IMR-90 (cell line): Measurements from ENCODE around the gene BYSL. TPM values are rescaled to one million over a fixed set of nuclear protein-coding genes. Genes with fewer than 3 reads are reported as not detected.

Experiments used
- ATAC-seq: fragments of 200-7000 bp; cut with Tn5 transposase; 2 replicates; pipeline ENCODE4 v1.9.1; 2020; ENCODE audit warnings: low read depth, mild to moderate bottlenecking, moderate library complexity
- BruUV-seq: library from RNA; stranded (reverse); fragments of 400-500 nt; replicated peaks from 2 replicates; lab custom pipeline; 2021; lab: Mats Ljungman, UMichigan
- CTCF ChIA-PET: fragments of 300-600 bp; formaldehyde crosslinking; extraction: SDS; loops from one replicate; lab custom pipeline; 2021; ENCODE audit warnings: antibody characterized with exemption; lab: Yijun Ruan, JAX
- POLR2A ChIA-PET: fragments of 300-600 bp; sonication (Branson Sonifier 250); formaldehyde crosslinking; loops from one replicate; lab custom pipeline; 2022; ENCODE audit warnings: antibody characterized with exemption; ENCODE audit not compliant: unreplicated experiment; lab: Charles Lee
- DNase-seq: peaks from one replicate; pipeline ENCODE4 v3.0.0; 2013
- H2AFZ ChIP-seq: replicated peaks from 2 replicates; pipeline ENCODE3; 2013; ENCODE audit warnings: low read length, mild to moderate bottlenecking; ENCODE audit not compliant: poor library complexity
- H2AK5ac ChIP-seq: 2 replicates; pipeline ENCODE4 v1.6.1; 2013; ENCODE audit warnings: low read depth, low read length, inconsistent platforms
- H2AK9ac ChIP-seq: replicated peaks from 2 replicates; pipeline ENCODE3; 2013; ENCODE audit warnings: mild to moderate bottlenecking, low read depth, low read length, moderate library complexity; ENCODE audit not compliant: poor library complexity
- H2BK120ac ChIP-seq: 2 replicates; pipeline ENCODE4 v1.6.1; 2013; ENCODE audit warnings: low read depth, low read length, inconsistent platforms
- H2BK15ac ChIP-seq: 3 replicates; pipeline ENCODE4 v1.6.1; 2013; ENCODE audit warnings: low read depth, low read length, inconsistent platforms
- H2BK20ac ChIP-seq: 2 replicates; pipeline ENCODE4 v1.6.1; 2013; ENCODE audit warnings: low read depth, mild to moderate bottlenecking, inconsistent platforms, low read length, moderate library complexity
- H2BK5ac ChIP-seq: 2 replicates; pipeline ENCODE4 v1.6.1; 2013; ENCODE audit warnings: mild to moderate bottlenecking, low read depth, low read length, inconsistent platforms; ENCODE audit not compliant: poor library complexity, severe bottlenecking
- H3K14ac ChIP-seq: replicated peaks from 2 replicates; pipeline ENCODE4 v1.6.1; 2013; ENCODE audit warnings: low read depth, low read length, inconsistent platforms
- H3K18ac ChIP-seq: 2 replicates; pipeline ENCODE4 v1.6.1; 2013; ENCODE audit warnings: low read depth, low read length, control low read depth
- H3K23ac ChIP-seq: 2 replicates; pipeline ENCODE4 v1.6.1; 2013; ENCODE audit warnings: low read depth, low read length, inconsistent platforms
- H3K27ac ChIP-seq: 2 replicates; pipeline ENCODE4 v1.5.1; 2013; ENCODE audit warnings: mild to moderate bottlenecking, control low read depth, low read length; ENCODE audit not compliant: insufficient read depth
- H3K27me3 ChIP-seq: 2 replicates; pipeline ENCODE4 v1.6.1; 2013; ENCODE audit warnings: low read length; ENCODE audit not compliant: control insufficient read depth, insufficient read depth
- H3K36me3 ChIP-seq: 2 replicates; pipeline ENCODE4 v1.6.1; 2013; ENCODE audit warnings: low read length, mixed read lengths; ENCODE audit not compliant: control insufficient read depth, insufficient read depth
- H3K4ac ChIP-seq: 2 replicates; pipeline ENCODE4 v1.6.1; 2013; ENCODE audit warnings: low read depth, low read length, inconsistent platforms
- H3K4me1 ChIP-seq: 2 replicates; pipeline ENCODE4 v1.6.1; 2013; ENCODE audit warnings: low read length, mixed read lengths; ENCODE audit not compliant: control insufficient read depth, insufficient read depth
- H3K4me2 ChIP-seq: 2 replicates; pipeline ENCODE4 v1.6.1; 2013; ENCODE audit warnings: low read depth, mild to moderate bottlenecking, control low read depth, low read length, moderate library complexity
- H3K4me3 ChIP-seq: 2 replicates; pipeline ENCODE4 v1.5.1; 2013; ENCODE audit warnings: low read depth, mild to moderate bottlenecking, control low read depth, low read length, moderate library complexity; ENCODE audit not compliant: insufficient read depth
- H3K56ac ChIP-seq: 2 replicates; pipeline ENCODE4 v1.6.1; 2013; ENCODE audit warnings: low read length, inconsistent platforms; ENCODE audit not compliant: insufficient read depth; ENCODE audit errors: extremely low read depth
- H3K79me1 ChIP-seq, 2 experiments: 2 replicates each; pipeline ENCODE4 v1.6.1; 2013; ENCODE audit warnings: low read length in 2 of 2, inconsistent platforms in 1 of 2, low read depth in 1 of 2
- H3K9ac ChIP-seq: 2 replicates; pipeline ENCODE4 v1.6.1; 2013; ENCODE audit warnings: low read depth, low read length, control low read depth
- H3K9me1 ChIP-seq: 2 replicates; pipeline ENCODE4 v1.6.1; 2013; ENCODE audit warnings: low read length, inconsistent platforms; ENCODE audit not compliant: insufficient read depth
- H3K9me3 ChIP-seq: 2 replicates; pipeline ENCODE4 v1.6.1; 2013; ENCODE audit warnings: low read length; ENCODE audit not compliant: control insufficient read depth, insufficient read depth
- H4K20me1 ChIP-seq: 2 replicates; pipeline ENCODE4 v1.6.1; 2013; ENCODE audit warnings: low read length, inconsistent platforms; ENCODE audit not compliant: insufficient read depth
- H4K5ac ChIP-seq: 2 replicates; pipeline ENCODE4 v1.6.1; 2013; ENCODE audit warnings: mild to moderate bottlenecking, low read depth, low read length, control low read depth
- H4K8ac ChIP-seq, 2 experiments: 2 replicates each; pipeline ENCODE4 v1.6.1; 2013; ENCODE audit warnings: low read depth in 2 of 2, low read length in 2 of 2, control low read depth in 1 of 2, inconsistent platforms in 1 of 2
- H4K91ac ChIP-seq: 2 replicates; pipeline ENCODE4 v1.6.1; 2013; ENCODE audit warnings: low read depth, low read length, inconsistent platforms; ENCODE audit not compliant: insufficient read depth
- MAZ ChIP-seq: IDR thresholded peaks from 2 replicates; pipeline ENCODE4 v1.6.1; 2012; ENCODE audit warnings: low read depth, mild to moderate bottlenecking, low read length, improper control_type of control experiment, moderate library complexity, borderline replicate concordance
- RFX5 ChIP-seq: IDR thresholded peaks from 2 replicates; pipeline ENCODE4 v1.8.0; 2012; ENCODE audit warnings: low read depth, mild to moderate bottlenecking, low read length, moderate library complexity
- WGBS, 2 experiments: methylation state at CpG; one replicate each; pipeline versions ENCODE4 v1.1.5 to v1.1.7; 2013; ENCODE audit warnings: missing lambda C conversion rate in 2 of 2; ENCODE audit not compliant: insufficient read length in 1 of 2; ENCODE audit errors: extremely low coverage in 2 of 2; 5-methylcytosine and 5-hydroxymethylcytosine counted together
- dilution Hi-C: fragments of 300-500 bp; cut with HindIII; formaldehyde crosslinking; loops from one replicate; pipeline ENCODE4 v1.14.3; 2018; ENCODE audit warnings: low sequenced_read_pairs; ENCODE audit not compliant: unreplicated experiment
- in situ Hi-C: fragments of 300-500 bp; cut with MboI; formaldehyde crosslinking; loops from 3 replicates; pipeline ENCODE4 v1.14.3; 2019; ENCODE audit warnings: low sequenced_read_pairs, inconsistent platforms, mixed read lengths
- intact Hi-C: fragments of 100-400 bp; cut with micrococcal nuclease; formaldehyde crosslinking; loops from 2 replicates; pipeline ENCODE4 v1.10.0; 2022
- polyA plus RNA-seq, 3 experiments: library from polyadenylated mRNA; depleted of rRNA; stranded (reverse); fragments of >200 nt; gene quantifications; 2 replicates each; pipeline ENCODE4 v1.2.3, GENCODE V29; 2012; ENCODE audit warnings: low replicate concordance in 1 of 3
- total RNA-seq: library from RNA; depleted of rRNA; stranded (reverse); fragments of >200 nt; gene quantifications from 2 replicates; pipeline ENCODE4 v1.2.3, GENCODE V29; 2012

Gene BYSL
- total and polyA plus RNA-seq, 2 of the 4 experiments (the other 2 are of a cell fraction) = 26.7 to 36.3 TPM

DNA sequence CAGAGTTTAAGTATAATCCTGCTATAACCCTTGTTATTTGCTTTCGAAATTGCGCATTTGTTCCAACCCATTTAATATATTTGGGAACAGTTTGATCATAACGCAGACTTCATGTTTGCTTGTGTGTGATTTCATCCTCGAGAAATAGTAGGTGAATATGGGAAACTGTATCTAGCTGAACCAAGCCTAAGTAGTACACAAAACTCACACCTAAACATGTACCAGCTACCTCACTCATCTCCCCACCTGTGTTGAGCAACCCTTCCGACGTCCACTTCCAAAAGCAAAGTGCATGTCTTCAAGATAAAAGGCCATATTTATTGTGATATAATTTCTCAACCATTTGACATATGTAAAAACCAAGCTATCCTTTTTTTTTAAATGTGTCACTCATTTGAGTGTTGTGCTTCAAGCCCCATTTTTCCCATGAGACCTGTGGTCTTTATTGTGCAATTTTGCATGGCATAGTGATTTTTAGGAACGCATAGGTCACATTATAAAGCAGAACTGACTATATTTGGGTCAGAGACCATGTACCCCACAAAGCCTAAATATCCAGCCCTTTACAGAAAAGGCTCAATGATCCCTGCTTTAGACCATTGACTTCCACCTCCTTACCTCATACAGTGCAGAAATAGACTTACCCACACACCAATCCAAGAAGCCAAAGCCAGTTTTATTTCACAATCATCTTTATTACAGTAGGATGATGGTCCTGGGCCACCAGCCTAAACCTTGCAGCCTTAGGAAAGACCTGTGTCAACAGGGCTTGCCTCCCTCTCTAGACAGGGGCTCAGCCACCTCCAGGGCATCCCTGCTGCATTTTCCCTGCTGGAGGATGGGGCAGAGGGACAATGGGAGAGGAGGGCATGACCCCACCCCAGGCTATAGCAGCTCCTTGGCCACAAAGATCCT, 13.2 kb downstream of the BYSL start:
- no peak overlapping the region for H3K56ac ChIP-seq
- no peak for TF ChIP-seq MAZ
- TF ChIP-seq RFX5 = no peak
- H2BK15ac ChIP-seq = no peak overlapping the region
- H3K23ac ChIP-seq = no peak overlapping the region
- peaks cover 18% of the 10 kb centered on the region for H3K4me1 ChIP-seq
- no peaks in the 10 kb centered on the region for H3K27me3 ChIP-seq
- intact Hi-C loops = loop anchor here (5.0 kb wide), 2 partner anchors 132 to 152 kb away; partner anchors contain the start of gene PRICKLE4
- CTCF ChIA-PET = interaction anchor here (1.4 kb wide), 1 partner anchor 110 kb away, joined by 4 read pairs; no protein-coding TSS in a partner anchor
- H2BK120ac ChIP-seq = no peak overlapping the region
- H3K4me3 ChIP-seq = no peak overlapping the region
- peaks cover 19 to 62% of the 10 kb centered on the region in 2 experiments for H3K79me1 ChIP-seq
- no peak overlapping the region for H2AK9ac ChIP-seq
- H3K4me2 ChIP-seq = no peak overlapping the region
- H4K20me1 ChIP-seq = peaks cover 45% of the 10 kb centered on the region
- H4K5ac ChIP-seq = no peak overlapping the region
- no peak overlapping the region for H2BK20ac ChIP-seq
- H2BK5ac ChIP-seq = no peak overlapping the region
- no peaks in the 10 kb centered on the region for H3K9me3 ChIP-seq
- DNase-seq (no peak), ATAC-seq (no peak)
- no peak overlapping the region for H4K91ac ChIP-seq
- no peak overlapping the region for H3K14ac ChIP-seq
- no peak overlapping the region for H3K18ac ChIP-seq
- in situ Hi-C loops = loop anchor here (5.0 to 10.0 kb wide), 3 partner anchors 87 to 150 kb away; partner anchors contain the start of genes PRICKLE4 and TOMM6
- no peak overlapping the region for H2AK5ac ChIP-seq
- no peak overlapping the region for H4K8ac ChIP-seq
- H3K27ac ChIP-seq = no peak overlapping the region
- H3K9ac ChIP-seq = no peak overlapping the region
- H3K4ac ChIP-seq = no peak overlapping the region
- peaks cover 6% of the 10 kb centered on the region; the same call in 1 of the 2 replicates for H3K9me1 ChIP-seq
- no TSS peak for BruUV-seq
- POLR2A ChIA-PET = no interaction called here
- WGBS, 2 experiments = no CpG with 5 or more reads among the region's 7 CpGs
- no peak overlapping the region for H2AFZ ChIP-seq
- H3K36me3 ChIP-seq = peaks cover 56% of the 10 kb centered on the region
- dilution Hi-C loops = no loop called here
